Muscle of leg (tissue), 11 donors: Measurements from ENCODE around the gene EOMES. TPM values are rescaled to one million over a fixed set of nuclear protein-coding genes. Genes with fewer than 3 reads are reported as not detected.

ENCODE experiments used
- DNase-seq: peaks from one replicate; pipeline ENCODE4 v3.0.0; 2013
- H3K27ac ChIP-seq: one replicate; pipeline ENCODE4 v1.5.1; 2013; ENCODE audit warnings: mild to moderate bottlenecking, low read length, control low read depth
- H3K27me3 ChIP-seq: one replicate; pipeline ENCODE4 v1.6.1; 2013; ENCODE audit warnings: low read length; ENCODE audit not compliant: control insufficient read depth, insufficient read depth
- H3K36me3 ChIP-seq: one replicate; pipeline ENCODE4 v1.6.1; 2013; ENCODE audit warnings: low read length; ENCODE audit not compliant: control insufficient read depth, insufficient read depth
- H3K4me1 ChIP-seq: one replicate; pipeline ENCODE4 v1.6.1; 2013; ENCODE audit warnings: low read length; ENCODE audit not compliant: control insufficient read depth, insufficient read depth
- H3K4me3 ChIP-seq: one replicate; pipeline ENCODE4 v1.5.1; 2013; ENCODE audit warnings: low read length, control low read depth
- H3K9me3 ChIP-seq: replicated peaks from 2 replicates; pipeline ENCODE4 v1.6.1; 2013; ENCODE audit warnings: low read depth, low read length; ENCODE audit not compliant: control insufficient read depth
- WGBS: methylation state at CpG from one replicate; pipeline ENCODE4 v1.1.5; 2013; ENCODE audit warnings: missing lambda C conversion rate; ENCODE audit not compliant: insufficient coverage; 5-methylcytosine and 5-hydroxymethylcytosine counted together
- polyA plus RNA-seq, 8 donors: library from polyadenylated mRNA; unstranded; fragments of 120-200 nt; gene quantifications; one replicate each; pipeline versions ENCODE4 v1.2.1 to v1.2.3, GENCODE V29; 2013; ENCODE audit warnings: inconsistent platforms in 1 of 8, low replicate concordance in 1 of 8; ENCODE audit not compliant: insufficient read length in 8 of 8, insufficient read depth in 1 of 8
- total RNA-seq: library from RNA; stranded (reverse); fragments of 120-200 nt; gene quantifications from one replicate; pipeline ENCODE4 v1.2.4, GENCODE V29; 2013

The EOMES gene
- total and polyA plus RNA-seq, 9 donors = 0.06 to 0.37 (median 0.18) TPM

- peaks cover 59% of the 10 kb centered on the region for H3K27me3 ChIP-seq
- H3K4me1 ChIP-seq = peaks cover 16% of the 10 kb centered on the region
- no peak for DNase-seq
- H3K27ac ChIP-seq = no peak overlapping the region
- H3K36me3 ChIP-seq = no peaks in the 10 kb centered on the region
- H3K4me3 ChIP-seq = no peak overlapping the region
- under 1% methylated on average over 20 of the region's 31 CpGs for WGBS
- H3K9me3 ChIP-seq = no peaks in the 10 kb centered on the region
Observed at GRCh38 chr3:27730774-27731659, 8.9 kb upstream of the EOMES start.

- H3K4me1 ChIP-seq = peaks cover 16% of the 10 kb centered on the region
- no peaks in the 10 kb centered on the region for H3K36me3 ChIP-seq
- no peak overlapping the region for H3K4me3 ChIP-seq
- peaks cover 67% of the 10 kb centered on the region for H3K27me3 ChIP-seq
- H3K27ac ChIP-seq = no peak overlapping the region
- H3K9me3 ChIP-seq = no peaks in the 10 kb centered on the region
- DNase-seq = no peak
- WGBS = under 1% methylated on average over 35 of the region's 41 CpGs
Observed at GRCh38 chr3:27729748-27730611, 7.9 kb upstream of the EOMES start.

DNA sequence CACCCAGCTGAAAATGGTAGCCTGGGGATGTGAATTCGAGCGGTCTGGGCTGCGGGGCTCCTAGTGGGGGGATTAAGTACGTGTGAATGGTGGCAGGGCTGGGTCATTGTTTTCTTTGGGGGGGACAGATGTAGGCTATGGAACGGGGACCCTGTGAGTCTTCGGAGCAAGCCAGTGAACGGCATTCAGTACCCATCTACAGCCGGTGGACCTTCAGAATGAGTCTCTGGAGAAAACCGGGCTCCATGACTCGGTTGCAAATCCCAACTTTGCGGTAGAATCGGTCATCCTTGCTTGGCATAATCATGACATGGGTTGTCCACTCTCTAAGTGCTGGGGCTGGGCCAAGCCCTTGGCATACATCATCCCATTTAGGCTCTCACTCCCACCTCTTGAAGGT, 7.2 kb upstream of the EOMES start:
- peaks cover 18% of the 10 kb centered on the region for H3K4me1 ChIP-seq
- no peak overlapping the region for H3K27ac ChIP-seq
- H3K36me3 ChIP-seq = no peaks in the 10 kb centered on the region
- peaks cover 73% of the 10 kb centered on the region for H3K27me3 ChIP-seq
- DNase-seq = no peak
- H3K9me3 ChIP-seq = no peaks in the 10 kb centered on the region
- 0% methylated on average over 12 of the region's 12 CpGs for WGBS
- no peak overlapping the region for H3K4me3 ChIP-seq

DNA sequence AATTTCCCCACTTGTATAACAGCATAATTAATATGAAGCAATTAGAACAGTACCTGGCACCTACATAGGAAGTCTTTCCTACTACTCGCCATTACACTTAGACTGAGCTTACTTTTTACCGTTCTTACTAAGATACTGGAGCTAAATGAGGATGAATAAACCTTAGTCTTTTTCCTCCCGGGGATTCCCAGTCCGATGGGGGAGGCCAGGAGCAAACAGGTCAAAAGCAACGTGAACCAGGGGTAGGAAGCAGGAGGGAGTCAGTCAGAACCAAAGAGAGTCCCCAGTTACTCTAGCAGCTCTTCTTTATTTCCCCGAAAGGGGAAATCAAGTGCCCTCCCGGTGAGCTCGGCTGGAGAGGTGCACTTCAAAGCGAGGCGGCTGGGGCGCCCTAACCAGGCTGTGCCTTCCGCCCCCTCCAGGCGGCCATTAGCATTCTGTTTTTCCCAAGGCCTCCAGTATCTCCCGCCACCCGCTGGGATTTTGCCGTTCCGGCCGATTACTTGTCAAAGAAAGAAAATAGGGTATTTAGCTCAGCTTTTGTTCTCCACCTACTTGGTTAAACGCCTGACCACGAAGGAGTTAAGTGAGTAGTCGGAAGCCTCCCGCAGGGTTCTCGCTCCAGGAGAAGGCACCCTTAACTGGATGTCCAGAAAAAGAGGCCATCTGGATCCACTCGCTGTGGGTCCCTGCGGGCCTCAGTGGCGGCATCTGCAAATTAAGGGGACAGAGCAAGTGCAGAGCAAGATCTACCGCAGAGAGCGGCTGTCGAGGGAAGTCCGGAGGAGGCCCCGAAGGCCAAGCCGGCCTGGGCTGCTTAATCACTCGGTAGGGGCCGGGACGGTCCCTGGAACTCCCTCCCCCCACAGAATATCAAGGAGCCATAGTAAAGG, 6.3 kb upstream of the EOMES start:
- Histone ChIP-seq H3K27me3 (peaks cover 81% of the 10 kb centered on the region), H3K4me1 (peaks cover 25% of the 10 kb centered on the region), H3K9me3 (no peaks in the 10 kb centered on the region), H3K36me3 (no peaks in the 10 kb centered on the region), H3K27ac (no peak overlapping the region), H3K4me3 (no peak overlapping the region)
- no peak for DNase-seq
- under 1% methylated on average over 16 of the region's 35 CpGs for WGBS

- 25% methylated on average over 1 of the region's 7 CpGs for WGBS
- peaks cover 43% of the 10 kb centered on the region for H3K4me1 ChIP-seq
- DNase-seq = no peak
- no peak overlapping the region for H3K27ac ChIP-seq
- H3K4me3 ChIP-seq = no peak overlapping the region
- no peaks in the 10 kb centered on the region for H3K36me3 ChIP-seq
- H3K9me3 ChIP-seq = no peaks in the 10 kb centered on the region
- H3K27me3 ChIP-seq = peaks cover 89% of the 10 kb centered on the region
Observed at GRCh38 chr3:27726240-27726639, 4.1 kb upstream of the EOMES start.

GRCh38 chr3:27724459-27725197, 2.5 kb upstream of the EOMES start:
- no peaks in the 10 kb centered on the region for H3K9me3 ChIP-seq
- no peaks in the 10 kb centered on the region for H3K36me3 ChIP-seq
- no peak overlapping the region for H3K4me3 ChIP-seq
- no peak overlapping the region for H3K27ac ChIP-seq
- peaks cover 42% of the 10 kb centered on the region for H3K4me1 ChIP-seq
- WGBS = 2% methylated on average over 13 of the region's 30 CpGs
- DNase-seq = no peak
- peaks cover 89% of the 10 kb centered on the region for H3K27me3 ChIP-seq

- Histone ChIP-seq H3K4me1 (peaks cover 41% of the 10 kb centered on the region), H3K4me3 (no peak overlapping the region), H3K27me3 (peaks cover 87% of the 10 kb centered on the region), H3K27ac (no peak overlapping the region), H3K9me3 (no peaks in the 10 kb centered on the region), H3K36me3 (no peaks in the 10 kb centered on the region)
- no peak for DNase-seq
- WGBS = 1% methylated on average over 20 of the region's 37 CpGs
Observed at GRCh38 chr3:27723815-27724458, 1.8 kb upstream of the EOMES start.

- Histone ChIP-seq H3K27me3 (peaks cover 85% of the 10 kb centered on the region), H3K36me3 (no peaks in the 10 kb centered on the region), H3K4me1 (peaks cover 36% of the 10 kb centered on the region), H3K9me3 (no peaks in the 10 kb centered on the region), H3K4me3 (no peak overlapping the region), H3K27ac (no peak overlapping the region)
- 2% methylated on average over 11 of the region's 15 CpGs for WGBS
- no peak for DNase-seq
Observed at GRCh38 chr3:27723456-27723814, 1.3 kb upstream of the EOMES start.

- H3K9me3 ChIP-seq = no peaks in the 10 kb centered on the region
- 4% methylated on average over 4 of the region's 13 CpGs for WGBS
- no peak overlapping the region for H3K27ac ChIP-seq
- peaks cover 34% of the 10 kb centered on the region for H3K4me1 ChIP-seq
- DNase-seq = no peak
- H3K27me3 ChIP-seq = peaks cover 83% of the 10 kb centered on the region
- H3K4me3 ChIP-seq = no peak overlapping the region
- H3K36me3 ChIP-seq = no peaks in the 10 kb centered on the region
Observed at GRCh38 chr3:27723001-27723445, 900 bp upstream of the EOMES start.
